Measurements from ENCODE around the gene EIF4E1B. TPM values are rescaled to one million over a fixed set of nuclear protein-coding genes. Genes with fewer than 3 reads are reported as not detected.

The EIF4E1B gene
- polyA plus RNA-seq, 1 donor from 2014 or later: 0.82 TPM

- Histone ChIP-seq H3K79me2 (replicated peaks; ENCODE audit: insufficient read depth, low read length) (no peaks in the 10 kb centered on the region), H3K27ac (ENCODE audit: low read length) (no peak overlapping the region), H4K20me1 (ENCODE audit: insufficient read depth) (no peaks in the 10 kb centered on the region), H3K4me2 (ENCODE audit: low read length) (no peak overlapping the region), H3K9me2 (ENCODE audit: insufficient read depth, low read length) (no peaks in the 10 kb centered on the region), H3K9ac (ENCODE audit: low read length) (no peak overlapping the region), H3K27me3 (ENCODE audit: insufficient read depth, low read depth, low read length) (no peaks in the 10 kb centered on the region), H3K4me3 (ENCODE audit: low read length) (no peak overlapping the region), H3F3A (ENCODE audit: insufficient read depth, low read length, poor library complexity, severe bottlenecking) (no peaks in the 10 kb centered on the region), H3K36me3 (ENCODE audit: insufficient read depth, low read length) (no peaks in the 10 kb centered on the region), H3K9me3 (ENCODE audit: low read length) (no peaks in the 10 kb centered on the region), H2AFZ (ENCODE audit: low read depth, low read length) (no peak overlapping the region)
- no peak for TF ChIP-seq EP300 (conservative IDR thresholded peaks at IDR 0.05; ENCODE audit: poor library complexity, severe bottlenecking)
- no peak for TF ChIP-seq SMC3 (conservative IDR thresholded peaks at IDR 0.05; ENCODE audit: poor library complexity)
- no peak for TF ChIP-seq MXI1 (conservative IDR thresholded peaks at IDR 0.05; ENCODE audit: poor library complexity, severe bottlenecking)
- TF ChIP-seq, protein P1, sequence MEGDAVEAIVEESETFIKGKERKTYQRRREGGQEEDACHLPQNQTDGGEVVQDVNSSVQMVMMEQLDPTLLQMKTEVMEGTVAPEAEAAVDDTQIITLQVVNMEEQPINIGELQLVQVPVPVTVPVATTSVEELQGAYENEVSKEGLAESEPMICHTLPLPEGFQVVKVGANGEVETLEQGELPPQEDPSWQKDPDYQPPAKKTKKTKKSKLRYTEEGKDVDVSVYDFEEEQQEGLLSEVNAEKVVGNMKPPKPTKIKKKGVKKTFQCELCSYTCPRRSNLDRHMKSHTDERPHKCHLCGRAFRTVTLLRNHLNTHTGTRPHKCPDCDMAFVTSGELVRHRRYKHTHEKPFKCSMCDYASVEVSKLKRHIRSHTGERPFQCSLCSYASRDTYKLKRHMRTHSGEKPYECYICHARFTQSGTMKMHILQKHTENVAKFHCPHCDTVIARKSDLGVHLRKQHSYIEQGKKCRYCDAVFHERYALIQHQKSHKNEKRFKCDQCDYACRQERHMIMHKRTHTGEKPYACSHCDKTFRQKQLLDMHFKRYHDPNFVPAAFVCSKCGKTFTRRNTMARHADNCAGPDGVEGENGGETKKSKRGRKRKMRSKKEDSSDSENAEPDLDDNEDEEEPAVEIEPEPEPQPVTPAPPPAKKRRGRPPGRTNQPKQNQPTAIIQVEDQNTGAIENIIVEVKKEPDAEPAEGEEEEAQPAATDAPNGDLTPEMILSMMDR (IDR thresholded peaks at IDR 0.05; ENCODE audit: poor library complexity, severe bottlenecking): no peak
- TF ChIP-seq POLR2AphosphoS5 (IDR thresholded peaks at IDR 0.05): no peak
- TF ChIP-seq REST (IDR thresholded peaks at IDR 0.05; ENCODE audit: borderline replicate concordance): no peak
- TF ChIP-seq RAD21 (conservative IDR thresholded peaks at IDR 0.05): no peak
- TF ChIP-seq TAF1 (IDR thresholded peaks at IDR 0.05; ENCODE audit: low read depth): no peak
- TF ChIP-seq EZH2 (IDR thresholded peaks at IDR 0.05; ENCODE audit: borderline replicate concordance, insufficient read depth, low read length, poor library complexity, severe bottlenecking): no peak
These were observed 8.7 kb downstream of the EIF4E1B start for GRCh38 chr5:176639208-176639607.

- Histone ChIP-seq H3K79me2 (replicated peaks; ENCODE audit: insufficient read depth, low read length) (no peaks in the 10 kb centered on the region), H3K4me2 (ENCODE audit: low read length) (no peak overlapping the region), H3K27ac (ENCODE audit: low read length) (no peak overlapping the region), H3K9me2 (ENCODE audit: insufficient read depth, low read length) (no peaks in the 10 kb centered on the region), H3K36me3 (ENCODE audit: insufficient read depth, low read length) (no peaks in the 10 kb centered on the region), H3K9ac (ENCODE audit: low read length) (no peak overlapping the region), H4K20me1 (ENCODE audit: insufficient read depth) (no peaks in the 10 kb centered on the region), H3K27me3 (ENCODE audit: insufficient read depth, low read depth, low read length) (no peaks in the 10 kb centered on the region), H3F3A (ENCODE audit: insufficient read depth, low read length, poor library complexity, severe bottlenecking) (no peaks in the 10 kb centered on the region), H3K9me3 (ENCODE audit: low read length) (no peaks in the 10 kb centered on the region), H2AFZ (ENCODE audit: low read depth, low read length) (no peak overlapping the region), H3K4me3 (ENCODE audit: low read length) (no peak overlapping the region)
- TF ChIP-seq SMC3 (conservative IDR thresholded peaks at IDR 0.05; ENCODE audit: poor library complexity) (no peak), MXI1 (conservative IDR thresholded peaks at IDR 0.05; ENCODE audit: poor library complexity, severe bottlenecking) (no peak), EP300 (conservative IDR thresholded peaks at IDR 0.05; ENCODE audit: poor library complexity, severe bottlenecking) (no peak), RAD21 (conservative IDR thresholded peaks at IDR 0.05) (no peak), TAF1 (IDR thresholded peaks at IDR 0.05; ENCODE audit: low read depth) (no peak), POLR2AphosphoS5 (IDR thresholded peaks at IDR 0.05) (no peak), REST (IDR thresholded peaks at IDR 0.05; ENCODE audit: borderline replicate concordance) (no peak), EZH2 (IDR thresholded peaks at IDR 0.05; ENCODE audit: borderline replicate concordance, insufficient read depth, low read length, poor library complexity, severe bottlenecking) (no peak)
- TF ChIP-seq, protein P1 (IDR thresholded peaks at IDR 0.05; ENCODE audit: poor library complexity, severe bottlenecking): no peak
These were observed 9.5 kb downstream of the EIF4E1B start for GRCh38 chr5:176639981-176640380.

Measured in neural cell (in vitro differentiated cells).